Gastrocnemius medialis (tissue), 4 donors: Measurements from ENCODE around the gene ALG3.

ENCODE experiments used
- CTCF ChIP-seq, 5 experiments: fragments of 450-650 bp in 3 of 5; fragments of 200-600 bp in 2 of 5; sonication (generic) in 2 of 5; IDR thresholded peaks in 4 of 5; conservative IDR thresholded peaks in 1 of 5; 1 replicate in 4 of 5; 2 replicates in 1 of 5; pipeline ENCODE4 v1.5.1; 2016 to 2019; ENCODE audit warnings: antibody characterized with exemption in 5 of 5, mild to moderate bottlenecking in 3 of 5, moderate library complexity in 3 of 5
- POLR2A ChIP-seq, 2 donors: fragments of 450-650 bp; IDR thresholded peaks; one replicate each; pipeline ENCODE4 v1.6.1; 2017; ENCODE audit warnings: antibody characterized with exemption in 2 of 2, mild to moderate bottlenecking in 2 of 2, moderate library complexity in 2 of 2

- TF ChIP-seq POLR2A (IDR thresholded peaks at IDR 0.05) (no peak), CTCF (IDR thresholded peaks at IDR 0.05 in 4 of 5, conservative IDR thresholded peaks at IDR 0.05 in 1 of 5) (no peak)
Measured at GRCh38 chr3:184228376-184229137, 20.2 kb downstream of the ALG3 start.
